ENCODE results near the gene KRT34. TPM values are rescaled to one million over a fixed set of nuclear protein-coding genes. Genes with fewer than 3 reads are reported as not detected.

Gene KRT34
- total RNA-seq, 1 donor from 2014 or later = not detected

Other genes with a start within 250 kb of the KRT34 start
- gene KRTAP4-6, start 241.8 kb downstream of the KRT34 start, total RNA-seq = not detected
- gene KRTAP4-5, start 232.5 kb downstream of the KRT34 start, total RNA-seq = not detected
- gene KRTAP4-4, start 221.6 kb downstream of the KRT34 start, total RNA-seq = not detected
- not detected for gene KRTAP4-3, start 214.1 kb downstream of the KRT34 start, total RNA-seq
- gene KRTAP4-2, start 204.1 kb downstream of the KRT34 start, total RNA-seq = not detected
- gene KRTAP4-1, start 197.4 kb downstream of the KRT34 start, total RNA-seq = not detected
- not detected for gene KRTAP9-1, start 192.4 kb downstream of the KRT34 start, total RNA-seq
- not detected for gene KRTAP9-2, start 155.7 kb downstream of the KRT34 start, total RNA-seq
- not detected for gene KRTAP9-3, start 149.9 kb downstream of the KRT34 start, total RNA-seq
- not detected for gene KRTAP9-8, start 144.3 kb downstream of the KRT34 start, total RNA-seq
- not detected for gene KRTAP9-4, start 132.6 kb downstream of the KRT34 start, total RNA-seq
- not detected for gene KRTAP9-9, start 126.9 kb downstream of the KRT34 start, total RNA-seq
- gene KRTAP9-6, start 116.9 kb downstream of the KRT34 start, total RNA-seq = not detected
- not detected for gene KRTAP9-7, start 106.6 kb downstream of the KRT34 start, total RNA-seq
- not detected for gene KRTAP29-1, start 79.5 kb downstream of the KRT34 start, total RNA-seq
- not detected for gene KRTAP16-1, start 73.0 kb downstream of the KRT34 start, total RNA-seq
- gene KRTAP17-1, start 66.6 kb downstream of the KRT34 start, total RNA-seq = not detected
- not detected for gene KRT33A, start 31.5 kb downstream of the KRT34 start, total RNA-seq
- gene KRT33B, start 12.5 kb downstream of the KRT34 start, total RNA-seq = not detected
- gene KRT31, start 15.3 kb upstream of the KRT34 start, total RNA-seq = 3.1 TPM
- gene KRT37, start 42.3 kb upstream of the KRT34 start, total RNA-seq = not detected
- not detected for gene KRT38, start 58.7 kb upstream of the KRT34 start, total RNA-seq
- not detected for gene KRT32, start 85.1 kb upstream of the KRT34 start, total RNA-seq
- not detected for gene KRT35, start 98.8 kb upstream of the KRT34 start, total RNA-seq
- gene KRT36, start 107.6 kb upstream of the KRT34 start, total RNA-seq = not detected
- gene KRT13, start 123.3 kb upstream of the KRT34 start, total RNA-seq = not detected
- gene KRT15, start 136.6 kb upstream of the KRT34 start, total RNA-seq = not detected
- not detected for gene KRT19, start 146.0 kb upstream of the KRT34 start, total RNA-seq
- not detected for gene KRT9, start 189.8 kb upstream of the KRT34 start, total RNA-seq
- gene KRT14, start 204.6 kb upstream of the KRT34 start, total RNA-seq = 1.0 TPM
- 0.52 TPM for gene KRT16, start 230.5 kb upstream of the KRT34 start, total RNA-seq
- gene KRT17, start 242.3 kb upstream of the KRT34 start, total RNA-seq = 2.1 TPM

Data from skeletal muscle tissue (tissue), 1 donor.